PFSK-1 (cell line): ENCODE measurements around the gene NOL6.

Experiments
- FOXP2 ChIP-seq: optimal IDR thresholded peaks from 2 replicates; pipeline ENCODE3; 2011; ENCODE audit warnings: borderline replicate concordance, control low read depth, inconsistent platforms; ENCODE audit not compliant: insufficient read depth; ENCODE audit errors: extremely low read length, extremely low read depth
- POLR2AphosphoS5 ChIP-seq: IDR thresholded peaks from 2 replicates; pipeline ENCODE4 v1.6.1; 2012; ENCODE audit warnings: low read depth, mild to moderate bottlenecking, control low read depth, low read length, moderate library complexity
- REST ChIP-seq, 2 experiments: IDR thresholded peaks; 2 replicates each; pipeline versions ENCODE4 v1.6.1 to v1.8.0; 2011 to 2012; ENCODE audit warnings: low read depth in 2 of 2, low read length in 2 of 2, control low read depth in 1 of 2, inconsistent platforms in 1 of 2, mild to moderate bottlenecking in 1 of 2, moderate library complexity in 1 of 2; ENCODE audit not compliant: insufficient read depth in 1 of 2
- SIN3A ChIP-seq: IDR thresholded peaks from 2 replicates; pipeline ENCODE4 v1.6.1; 2012; ENCODE audit warnings: mild to moderate bottlenecking, low read length, moderate library complexity, borderline replicate concordance; ENCODE audit not compliant: insufficient read depth
- TAF1 ChIP-seq: IDR thresholded peaks from 2 replicates; pipeline ENCODE4 v1.6.1; 2012; ENCODE audit warnings: low read length, control low read depth, borderline replicate concordance; ENCODE audit not compliant: insufficient read depth

NOL6 gene

GRCh38 chr9:33475357-33475756 is 1.6 kb upstream of the NOL6 start:
- no peak for TF ChIP-seq REST (IDR thresholded peaks at IDR 0.05; ENCODE audit: insufficient read depth in 1 of 2, low read depth in 2 of 2, low read length in 2 of 2)
- TF ChIP-seq FOXP2, result no peak
- TF ChIP-seq POLR2AphosphoS5, result no peak
- TF ChIP-seq SIN3A, result no peak
- no peak for TF ChIP-seq TAF1

GRCh38 chr9:33472881-33473615 is 676 bp downstream of the NOL6 start:
- TF ChIP-seq POLR2AphosphoS5, result no peak
- no peak for TF ChIP-seq TAF1
- TF ChIP-seq FOXP2, result no peak
- TF ChIP-seq REST (IDR thresholded peaks at IDR 0.05; ENCODE audit: insufficient read depth in 1 of 2, low read depth in 2 of 2, low read length in 2 of 2), result no peak
- no peak for TF ChIP-seq SIN3A

GRCh38 chr9:33472171-33472880 is 1.4 kb downstream of the NOL6 start:
- TF ChIP-seq SIN3A (no peak), TAF1 (no peak), FOXP2 (no peak), POLR2AphosphoS5 (no peak), REST (IDR thresholded peaks at IDR 0.05; ENCODE audit: insufficient read depth in 1 of 2, low read depth in 2 of 2, low read length in 2 of 2) (no peak)

GRCh38 chr9:33471361-33471760 is 2.4 kb downstream of the NOL6 start:
- TF ChIP-seq REST (IDR thresholded peaks at IDR 0.05; ENCODE audit: insufficient read depth in 1 of 2, low read depth in 2 of 2, low read length in 2 of 2), result no peak
- no peak for TF ChIP-seq POLR2AphosphoS5
- no peak for TF ChIP-seq SIN3A
- TF ChIP-seq TAF1, result no peak
- TF ChIP-seq FOXP2, result no peak

GRCh38 chr9:33469891-33470290 is 3.8 kb downstream of the NOL6 start:
- TF ChIP-seq POLR2AphosphoS5 (no peak), TAF1 (no peak), FOXP2 (no peak), REST (IDR thresholded peaks at IDR 0.05; ENCODE audit: insufficient read depth in 1 of 2, low read depth in 2 of 2, low read length in 2 of 2) (no peak), SIN3A (no peak)
